GM13977 (cell line): ENCODE results near the gene POU2AF3.

ENCODE experiments used
- DNase-seq: peaks from one replicate; pipeline ENCODE4 v3.0.0; 2012; ENCODE audit warnings: low spot score
- CTCF ChIP-seq: IDR thresholded peaks from 2 replicates; pipeline ENCODE4 v1.5.1; 2012; ENCODE audit warnings: mild to moderate bottlenecking, control low read depth; ENCODE audit not compliant: insufficient read depth; ENCODE audit errors: extremely low read depth, missing control alignments
- in situ Hi-C: fragments of 300-500 bp; cut with MboI; formaldehyde crosslinking; loops from one replicate; pipeline ENCODE4 v1.12.0; 2022; ENCODE audit warnings: low sequenced_read_pairs, low pct_unique_long_range_greater_than_20kb, mixed read lengths, inconsistent platforms; ENCODE audit not compliant: unreplicated experiment

POU2AF3 gene

GRCh38 chr11:111355956-111356659 is 57.8 kb downstream of the POU2AF3 start:
- no peak for TF ChIP-seq CTCF
- in situ Hi-C loops = no loop called here
- DNase-seq = no peak

GRCh38 chr11:111356660-111357048 is 58.3 kb downstream of the POU2AF3 start:
- TF ChIP-seq CTCF = no peak
- in situ Hi-C loops = no loop called here
- DNase-seq = no peak

- peak; percentile 7 for TF ChIP-seq CTCF
- no peak for DNase-seq
- in situ Hi-C loops = no loop called here
Measured at GRCh38 chr11:111357150-111358037, 59.0 kb downstream of the POU2AF3 start.
